ENCODE measurements around the gene REEP1.
"Not testable (repeated sequence)": the region's sequence is repeated elsewhere in the genome, so short reads cannot be mapped to it uniquely, and the experiment has no call there.

Gene REEP1

GRCh38 chr2:86202702-86203101 lies 134.7 kb downstream of the REEP1 start:
- TF ChIP-seq, protein P1, sequence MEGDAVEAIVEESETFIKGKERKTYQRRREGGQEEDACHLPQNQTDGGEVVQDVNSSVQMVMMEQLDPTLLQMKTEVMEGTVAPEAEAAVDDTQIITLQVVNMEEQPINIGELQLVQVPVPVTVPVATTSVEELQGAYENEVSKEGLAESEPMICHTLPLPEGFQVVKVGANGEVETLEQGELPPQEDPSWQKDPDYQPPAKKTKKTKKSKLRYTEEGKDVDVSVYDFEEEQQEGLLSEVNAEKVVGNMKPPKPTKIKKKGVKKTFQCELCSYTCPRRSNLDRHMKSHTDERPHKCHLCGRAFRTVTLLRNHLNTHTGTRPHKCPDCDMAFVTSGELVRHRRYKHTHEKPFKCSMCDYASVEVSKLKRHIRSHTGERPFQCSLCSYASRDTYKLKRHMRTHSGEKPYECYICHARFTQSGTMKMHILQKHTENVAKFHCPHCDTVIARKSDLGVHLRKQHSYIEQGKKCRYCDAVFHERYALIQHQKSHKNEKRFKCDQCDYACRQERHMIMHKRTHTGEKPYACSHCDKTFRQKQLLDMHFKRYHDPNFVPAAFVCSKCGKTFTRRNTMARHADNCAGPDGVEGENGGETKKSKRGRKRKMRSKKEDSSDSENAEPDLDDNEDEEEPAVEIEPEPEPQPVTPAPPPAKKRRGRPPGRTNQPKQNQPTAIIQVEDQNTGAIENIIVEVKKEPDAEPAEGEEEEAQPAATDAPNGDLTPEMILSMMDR (IDR thresholded peaks at IDR 0.05), result no peak
- Histone ChIP-seq H3K4me3 (no peak overlapping the region), H3K27ac (no peak overlapping the region)
- DNase-seq (ENCODE audit: low spot score), result no peak

DNA sequence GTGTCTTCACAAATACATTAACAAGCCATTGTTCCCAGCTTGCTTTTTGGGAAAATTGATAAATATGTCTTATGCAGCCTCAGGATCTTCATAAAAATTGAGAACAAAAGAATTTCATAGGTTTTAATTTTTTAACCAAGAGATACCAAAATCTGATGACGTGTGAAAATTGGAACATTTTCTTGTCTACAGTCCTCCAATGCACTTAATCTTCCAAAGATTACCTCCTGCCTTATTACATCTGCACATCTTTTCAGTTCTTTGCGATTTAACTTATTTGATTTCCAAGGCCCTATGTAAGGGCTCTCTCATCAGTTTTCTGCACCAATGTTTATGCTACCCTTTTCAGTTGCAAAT lies 135.1 kb downstream of the REEP1 start:
- Histone ChIP-seq H3K27ac (no peak overlapping the region), H3K4me3 (no peak overlapping the region)
- TF ChIP-seq, protein P1 (IDR thresholded peaks at IDR 0.05), result no peak
- DNase-seq (ENCODE audit: low spot score), result no peak

DNA sequence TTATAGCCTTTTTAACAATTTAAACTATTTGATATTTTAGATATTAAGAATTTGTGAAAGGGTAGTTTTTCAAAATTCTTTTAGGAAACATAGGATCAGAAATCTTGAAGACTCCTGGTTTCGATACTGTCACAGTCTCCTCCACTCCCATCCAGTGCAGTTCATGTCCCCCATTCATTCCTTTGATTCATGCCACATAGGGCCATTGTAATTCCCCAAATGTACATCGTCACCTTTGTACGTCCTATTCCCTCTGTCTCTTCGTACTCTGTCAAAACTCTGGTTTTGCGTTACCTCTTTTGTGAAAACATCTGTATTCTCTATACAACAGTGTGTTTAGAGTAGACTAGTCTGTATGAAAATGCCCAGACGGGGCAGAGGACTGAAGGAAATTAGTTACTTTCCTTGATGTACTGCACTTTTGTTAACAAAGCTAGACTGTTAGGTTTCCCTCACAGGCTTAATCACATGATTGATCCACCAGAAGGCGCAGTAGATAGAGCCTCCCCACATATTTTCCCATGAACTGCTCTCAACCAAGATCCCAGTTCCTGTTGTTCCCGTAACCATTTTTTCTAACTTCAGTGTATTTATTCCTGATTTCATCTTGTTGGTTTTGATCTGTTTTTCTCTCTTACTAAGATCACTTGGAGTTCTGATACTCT lies 135.6 kb downstream of the REEP1 start:
- DNase-seq (ENCODE audit: low spot score), result no peak
- Histone ChIP-seq H3K4me3 (no peak overlapping the region), H3K27ac (no peak overlapping the region)
- TF ChIP-seq, protein P1 (IDR thresholded peaks at IDR 0.05), result no peak

DNA sequence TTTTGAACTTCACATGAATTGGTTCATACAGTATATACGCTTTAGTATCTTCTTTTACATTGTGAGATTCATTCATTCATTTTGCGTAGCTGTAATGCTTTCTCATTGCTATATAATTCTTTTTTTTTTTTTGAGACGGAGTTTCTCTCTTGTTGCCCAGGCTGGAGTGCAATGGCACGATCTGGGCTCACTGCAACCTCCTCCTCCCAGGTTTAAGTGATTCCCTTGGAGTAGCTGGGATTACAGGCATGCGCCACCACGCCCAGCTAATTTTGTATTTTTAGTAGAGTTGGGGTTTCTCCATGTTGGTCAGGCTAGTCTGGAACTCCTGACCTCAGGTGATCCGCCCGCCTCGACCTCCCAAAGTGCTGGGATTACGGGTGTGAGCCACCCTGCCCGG lies 136.9 kb downstream of the REEP1 start:
- H3K27ac ChIP-seq; DNase-seq (ENCODE audit: low spot score); H3K4me3 ChIP-seq: not testable (repeated sequence)

- no peak for DNase-seq (ENCODE audit: low spot score)
- TF ChIP-seq, protein P1 (IDR thresholded peaks at IDR 0.05), result no peak
- peak overlapping the region; percentile 81 for H3K4me3 ChIP-seq
- peak overlapping the region; percentile 75 to 76 for H3K27ac ChIP-seq
Observed at GRCh38 chr2:86199834-86200177, 137.6 kb downstream of the REEP1 start.

GRCh38 chr2:86195808-86196387 lies 141.5 kb downstream of the REEP1 start:
- no peak for DNase-seq (ENCODE audit: low spot score)
- TF ChIP-seq, protein P1 (IDR thresholded peaks at IDR 0.05), result no peak
- peak overlapping the region; percentile 98 for H3K4me3 ChIP-seq
- H3K27ac ChIP-seq, result peak overlapping the region; percentile 99 to 100

DNA sequence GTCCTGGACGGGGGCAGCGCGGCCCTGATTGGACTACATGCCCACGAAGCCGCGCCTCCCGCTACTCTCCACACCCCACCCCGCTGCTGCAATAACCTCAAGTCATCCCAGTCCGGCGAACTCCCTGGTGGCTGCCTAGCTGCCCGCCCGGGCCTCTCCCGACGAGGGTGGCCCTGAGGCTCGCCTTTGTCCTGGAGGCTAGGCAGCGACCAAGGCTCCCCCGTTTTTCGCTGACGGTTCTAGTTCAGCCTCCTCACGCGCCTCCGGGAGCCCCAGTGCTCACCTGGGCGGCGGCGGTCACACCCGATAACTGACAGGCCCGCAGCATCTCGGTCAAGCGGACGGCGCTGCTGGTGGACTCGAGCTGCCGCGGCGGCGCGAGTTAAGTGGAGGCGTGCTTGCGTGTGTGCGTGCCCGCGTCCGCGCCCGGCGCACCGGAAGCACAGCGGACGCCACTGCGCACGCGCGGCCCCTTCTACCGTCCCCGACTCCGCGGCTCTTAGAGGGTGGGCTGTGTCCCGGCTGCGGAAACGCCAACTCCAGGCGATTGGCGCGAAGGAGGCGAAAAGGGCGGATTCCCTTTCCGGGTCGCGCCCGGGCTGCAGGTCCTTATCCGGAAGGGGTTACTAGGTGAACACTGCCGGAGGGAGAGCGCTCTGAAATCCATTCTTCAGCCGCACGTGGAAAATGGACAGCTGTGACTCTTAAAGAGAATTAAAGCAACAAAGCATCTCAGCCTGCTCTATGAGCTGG lies 142.2 kb downstream of the REEP1 start, which contains the start of gene IMMT:
TSS of gene IMMT (minus strand) at position 408 of the 753 bp plus-strand sequence. CDS start at position 328, 80 bp downstream.
- peak; percentile 99 for DNase-seq (ENCODE audit: low spot score)
- Histone ChIP-seq H3K4me3 (peak within 1 kb of the TSS; percentile 98), H3K27ac (peak within 1 kb of the TSS; percentile 99 to 100)
- TF ChIP-seq, protein P1 (IDR thresholded peaks at IDR 0.05), result no peak

All from coronary artery (tissue), 2 donors.